Suprapubic skin (tissue), 4 donors: ENCODE data around the gene OR2F2.

Source experiments
- POLR2A ChIP-seq, 2 donors: fragments of 450-650 bp; IDR thresholded peaks; one replicate each; pipeline ENCODE4 v1.6.1; 2017; ENCODE audit warnings: antibody characterized with exemption in 2 of 2, mild to moderate bottlenecking in 2 of 2, moderate library complexity in 2 of 2
- POLR2AphosphoS5 ChIP-seq, 3 donors: sonication (generic); formaldehyde crosslinking; IDR thresholded peaks; one replicate each; pipeline ENCODE4 v1.6.1; 2017; ENCODE audit warnings: antibody characterized with exemption in 3 of 3
- TF ChIP-seq, protein P1 (sequence below), 2 donors: fragments of 200-600 bp in 1 of 2; fragments of 450-650 bp in 1 of 2; sonication (generic) in 1 of 2; IDR thresholded peaks; one replicate each; pipeline ENCODE4 v1.5.1; 2016 to 2019; ENCODE audit warnings: antibody characterized with exemption in 2 of 2, mild to moderate bottlenecking in 1 of 2, moderate library complexity in 1 of 2

- TF ChIP-seq, protein P1, sequence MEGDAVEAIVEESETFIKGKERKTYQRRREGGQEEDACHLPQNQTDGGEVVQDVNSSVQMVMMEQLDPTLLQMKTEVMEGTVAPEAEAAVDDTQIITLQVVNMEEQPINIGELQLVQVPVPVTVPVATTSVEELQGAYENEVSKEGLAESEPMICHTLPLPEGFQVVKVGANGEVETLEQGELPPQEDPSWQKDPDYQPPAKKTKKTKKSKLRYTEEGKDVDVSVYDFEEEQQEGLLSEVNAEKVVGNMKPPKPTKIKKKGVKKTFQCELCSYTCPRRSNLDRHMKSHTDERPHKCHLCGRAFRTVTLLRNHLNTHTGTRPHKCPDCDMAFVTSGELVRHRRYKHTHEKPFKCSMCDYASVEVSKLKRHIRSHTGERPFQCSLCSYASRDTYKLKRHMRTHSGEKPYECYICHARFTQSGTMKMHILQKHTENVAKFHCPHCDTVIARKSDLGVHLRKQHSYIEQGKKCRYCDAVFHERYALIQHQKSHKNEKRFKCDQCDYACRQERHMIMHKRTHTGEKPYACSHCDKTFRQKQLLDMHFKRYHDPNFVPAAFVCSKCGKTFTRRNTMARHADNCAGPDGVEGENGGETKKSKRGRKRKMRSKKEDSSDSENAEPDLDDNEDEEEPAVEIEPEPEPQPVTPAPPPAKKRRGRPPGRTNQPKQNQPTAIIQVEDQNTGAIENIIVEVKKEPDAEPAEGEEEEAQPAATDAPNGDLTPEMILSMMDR (IDR thresholded peaks at IDR 0.05), result no peak
- TF ChIP-seq POLR2A (IDR thresholded peaks at IDR 0.05) (no peak), POLR2AphosphoS5 (IDR thresholded peaks at IDR 0.05) (no peak)
Observed at GRCh38 chr7:143973870-143974416, 38.9 kb downstream of the OR2F2 start.
